Left renal pelvis (tissue), 4 donors: Measurements from ENCODE around the gene KIRREL3. TPM values are rescaled to one million over a fixed set of nuclear protein-coding genes. Genes with fewer than 3 reads are reported as not detected.
"Not testable (repeated sequence)": the region's sequence is repeated elsewhere in the genome, so short reads cannot be mapped to it uniquely, and the experiment has no call there.

Experiments
- DNase-seq, 4 donors: peaks; one replicate each; pipeline ENCODE4 v3.0.0-alpha.2; 2013; ENCODE audit warnings: low read depth in 4 of 4, low spot score in 3 of 4
- polyA plus RNA-seq, 4 donors: library from polyadenylated mRNA; unstranded; fragments of 120-200 nt; gene quantifications; one replicate each; pipeline ENCODE4 v1.2.1, GENCODE V29; 2013; ENCODE audit not compliant: insufficient read length in 4 of 4

Gene KIRREL3
- polyA plus RNA-seq, 4 donors, result 1.9 to 11.5 (median 2.3) TPM

GRCh38 chr11:126403022-126403581 lies 597.5 kb downstream of the KIRREL3 start:
- DNase-seq, result no peak

- no peak for DNase-seq
Observed at GRCh38 chr11:126400479-126400878, 600.1 kb downstream of the KIRREL3 start.

GRCh38 chr11:126400019-126400418 lies 600.6 kb downstream of the KIRREL3 start:
- no peak for DNase-seq

- DNase-seq, result no peak
Observed at GRCh38 chr11:126398721-126399120, 601.8 kb downstream of the KIRREL3 start.

- no peak for DNase-seq
Observed at GRCh38 chr11:126398296-126398695, 602.3 kb downstream of the KIRREL3 start.

- DNase-seq, result no peak
Observed at GRCh38 chr11:126396965-126397364, 603.6 kb downstream of the KIRREL3 start.

GRCh38 chr11:126396266-126396665 lies 604.3 kb downstream of the KIRREL3 start:
- DNase-seq, result not testable (repeated sequence)

- DNase-seq, result not testable (repeated sequence)
Observed at GRCh38 chr11:126395784-126396183, 604.8 kb downstream of the KIRREL3 start.

- not testable (repeated sequence) for DNase-seq
Observed at GRCh38 chr11:126394634-126395072, 605.9 kb downstream of the KIRREL3 start.

- DNase-seq, result no peak
Observed at GRCh38 chr11:126394036-126394435, 606.5 kb downstream of the KIRREL3 start.

GRCh38 chr11:126393143-126393542 lies 607.4 kb downstream of the KIRREL3 start:
- DNase-seq, result no peak

GRCh38 chr11:126392633-126393013 lies 607.9 kb downstream of the KIRREL3 start:
- DNase-seq, result no peak

GRCh38 chr11:126391970-126392632 lies 608.5 kb downstream of the KIRREL3 start:
- no peak for DNase-seq

GRCh38 chr11:126391286-126391954 lies 609.1 kb downstream of the KIRREL3 start:
- no peak for DNase-seq

GRCh38 chr11:126390272-126390867 lies 610.2 kb downstream of the KIRREL3 start:
- no peak for DNase-seq

- no peak for DNase-seq
Observed at GRCh38 chr11:126387857-126388256, 612.7 kb downstream of the KIRREL3 start.

- DNase-seq, result not testable (repeated sequence)
Observed at GRCh38 chr11:126386729-126387071, 613.9 kb downstream of the KIRREL3 start.

- no peak for DNase-seq
Observed at GRCh38 chr11:126385991-126386728, 614.4 kb downstream of the KIRREL3 start.

- no peak for DNase-seq
Observed at GRCh38 chr11:126384449-126385070, 616.0 kb downstream of the KIRREL3 start.
